ENCODE measurements around the gene C12orf56.

DNA sequence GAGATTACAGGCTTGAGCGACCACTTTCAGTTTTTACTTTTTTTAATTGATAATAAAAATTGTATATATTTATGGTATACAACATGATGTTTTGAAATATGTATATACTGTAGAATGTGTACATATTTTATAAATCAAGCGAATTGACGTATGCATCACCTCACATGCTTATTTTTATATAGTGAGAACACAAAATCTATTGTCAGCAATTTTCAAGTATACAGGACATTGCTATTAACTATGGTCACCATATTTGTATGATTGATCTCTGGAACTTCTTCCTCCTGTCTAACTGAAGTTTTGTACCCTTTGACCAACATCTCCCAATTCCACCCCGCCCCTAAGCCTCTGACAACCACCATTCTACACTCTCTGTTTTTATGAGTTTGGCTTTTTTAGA lies 112.1 kb downstream of the C12orf56 start:
- TF ChIP-seq CTCF (IDR thresholded peaks at IDR 0.05) (no peak), CBX8 (IDR thresholded peaks at IDR 0.05) (no peak)

Measured in A549 (cell line).